Transverse colon (tissue), 3 donors: ENCODE data around the gene USP37.

ENCODE experiments used
- CTCF ChIP-seq, 5 experiments: fragments of 200-600 bp in 3 of 5; fragments of 450-650 bp in 2 of 5; sonication (generic) in 3 of 5; IDR thresholded peaks; 1 replicate in 2 of 5; 2 replicates in 3 of 5; pipeline ENCODE4 v1.5.1; 2016 to 2017; ENCODE audit warnings: antibody characterized with exemption in 5 of 5, inconsistent platforms in 3 of 5, mild to moderate bottlenecking in 2 of 5, moderate library complexity in 1 of 5
- POLR2A ChIP-seq: fragments of 450-650 bp; IDR thresholded peaks from one replicate; pipeline ENCODE4 v1.6.1; 2016; ENCODE audit warnings: antibody characterized with exemption, mild to moderate bottlenecking, moderate library complexity

- TF ChIP-seq CTCF (IDR thresholded peaks at IDR 0.05) (no peak), POLR2A (no peak)
Measured at GRCh38 chr2:218555527-218555926, 12.6 kb downstream of the USP37 start.
